Liver (tissue), 9 donors: ENCODE results near the gene LCE1D. TPM values are rescaled to one million over a fixed set of nuclear protein-coding genes. Genes with fewer than 3 reads are reported as not detected.

Experiments
- DNase-seq: peaks from one replicate; pipeline ENCODE4 v3.0.0-alpha.2; 2017; ENCODE audit warnings: low spot score
- H3K27ac ChIP-seq, 2 donors: one replicate each; pipeline ENCODE4 v1.7.0; 2013; ENCODE audit warnings: inconsistent platforms in 2 of 2, low read length in 2 of 2, control low read depth in 1 of 2, low read depth in 1 of 2, mild to moderate bottlenecking in 1 of 2
- H3K27me3 ChIP-seq, 4 donors: one replicate each; pipeline versions ENCODE4 v1.6.1 to v1.7.0; 2013; ENCODE audit warnings: low read length in 3 of 4, inconsistent platforms in 1 of 4, mild to moderate bottlenecking in 1 of 4, moderate library complexity in 1 of 4; ENCODE audit not compliant: control insufficient read depth in 4 of 4, insufficient read depth in 4 of 4
- H3K36me3 ChIP-seq, 4 donors: one replicate each; pipeline versions ENCODE4 v1.6.1 to v1.7.0; 2013; ENCODE audit warnings: low read length in 3 of 4, mild to moderate bottlenecking in 3 of 4, low read depth in 1 of 4, moderate library complexity in 1 of 4; ENCODE audit not compliant: control insufficient read depth in 4 of 4, insufficient read depth in 3 of 4
- H3K4me1 ChIP-seq, 4 donors: one replicate each; pipeline versions ENCODE4 v1.6.1 to v1.7.0; 2013; ENCODE audit warnings: low read length in 3 of 4, mild to moderate bottlenecking in 3 of 4, moderate library complexity in 1 of 4; ENCODE audit not compliant: control insufficient read depth in 4 of 4, insufficient read depth in 4 of 4
- H3K4me3 ChIP-seq, 3 donors: one replicate each; pipeline versions ENCODE4 v1.6.1 to v1.7.0; 2013; ENCODE audit warnings: low read length in 3 of 3, control low read depth in 1 of 3, low read depth in 1 of 3, mild to moderate bottlenecking in 1 of 3
- H3K9ac ChIP-seq, 2 donors: one replicate each; pipeline ENCODE4 v1.7.0; 2013; ENCODE audit warnings: low read length in 2 of 2, mild to moderate bottlenecking in 2 of 2, moderate library complexity in 2 of 2, control low read depth in 1 of 2, low read depth in 1 of 2
- H3K9me3 ChIP-seq, 4 donors: one replicate each; pipeline versions ENCODE4 v1.6.1 to v1.7.0; 2013; ENCODE audit warnings: low read length in 3 of 4; ENCODE audit not compliant: control insufficient read depth in 4 of 4
- EGR1 ChIP-seq, 2 donors: IDR thresholded peaks; 2 replicates each; pipeline ENCODE4 v1.6.1; 2016 to 2018; ENCODE audit warnings: antibody characterized with exemption in 2 of 2, low read depth in 2 of 2
- FOXA1 ChIP-seq: IDR thresholded peaks from 2 replicates; pipeline ENCODE4 v1.6.1; 2016; ENCODE audit warnings: antibody characterized with exemption
- FOXA2 ChIP-seq: IDR thresholded peaks from 2 replicates; pipeline ENCODE4 v1.6.1; 2016; ENCODE audit warnings: antibody characterized with exemption
- GABPA ChIP-seq, 2 donors: IDR thresholded peaks in 1 of 2; conservative IDR thresholded peaks in 1 of 2; 2 replicates each; pipeline ENCODE4 v1.6.1; 2016; ENCODE audit warnings: antibody characterized with exemption in 2 of 2, mild to moderate bottlenecking in 1 of 2, moderate library complexity in 1 of 2
- HNF4A ChIP-seq, 2 donors: conservative IDR thresholded peaks; 2 replicates each; pipeline ENCODE4 v1.6.1; 2016; ENCODE audit warnings: antibody characterized with exemption in 2 of 2, mild to moderate bottlenecking in 2 of 2
- HNF4G ChIP-seq: IDR thresholded peaks from 2 replicates; pipeline ENCODE4 v1.6.1; 2016; ENCODE audit warnings: antibody characterized with exemption
- JUND ChIP-seq, 2 donors: IDR thresholded peaks; 2 replicates each; pipeline ENCODE4 v1.6.1; 2016; ENCODE audit warnings: antibody characterized with exemption in 2 of 2
- NR2F2 ChIP-seq: IDR thresholded peaks from 2 replicates; pipeline ENCODE4 v1.6.1; 2016; ENCODE audit warnings: antibody characterized with exemption
- RAD21 ChIP-seq, 2 donors: IDR thresholded peaks; 2 replicates each; pipeline ENCODE4 v1.6.1; 2016; ENCODE audit warnings: antibody characterized with exemption in 2 of 2, mild to moderate bottlenecking in 2 of 2
- RXRA ChIP-seq, 2 donors: IDR thresholded peaks; 2 replicates each; pipeline ENCODE4 v1.6.1; 2017 to 2018; ENCODE audit warnings: antibody characterized with exemption in 2 of 2, mild to moderate bottlenecking in 1 of 2
- SP1 ChIP-seq: IDR thresholded peaks from 2 replicates; pipeline ENCODE4 v1.6.1; 2018; ENCODE audit warnings: antibody characterized with exemption, mild to moderate bottlenecking
- TAF1 ChIP-seq: conservative IDR thresholded peaks from 2 replicates; pipeline ENCODE4 v1.6.1; 2016; ENCODE audit warnings: antibody characterized with exemption, mild to moderate bottlenecking
- YY1 ChIP-seq: IDR thresholded peaks from 2 replicates; pipeline ENCODE4 v1.6.1; 2016; ENCODE audit warnings: antibody characterized with exemption, mild to moderate bottlenecking
- WGBS: extraction: QIAGEN DNeasy Blood & Tissue Kit; methylation state at CpG from one replicate; pipeline ENCODE4 v1.1.7; 2013; 5-methylcytosine and 5-hydroxymethylcytosine counted together
- polyA plus RNA-seq, 2 donors: library from polyadenylated mRNA; stranded (reverse) in 1 of 2; unstranded in 1 of 2; fragments of 200-250 nt in 1 of 2; fragments of >200 nt in 1 of 2; fragmentation: Nextera tagmentation in 1 of 2; extraction: Ambion mirVana in 1 of 2; gene quantifications; one replicate each; pipeline versions ENCODE4 v1.2.1 to v1.2.3, GENCODE V29; 2013 to 2015
- total RNA-seq, 2 donors: library from RNA; depleted of rRNA; stranded (reverse); fragments of >200 nt; gene quantifications; one replicate each; pipeline ENCODE4 v1.2.3, GENCODE V29; 2014
- TF ChIP-seq, protein P1 (sequence below): IDR thresholded peaks from 2 replicates; pipeline ENCODE4 v1.6.1; 2016; ENCODE audit warnings: antibody characterized with exemption
- TF ChIP-seq, protein P2 (sequence below): IDR thresholded peaks from 2 replicates; pipeline ENCODE4 v1.6.1; 2016; ENCODE audit warnings: antibody characterized with exemption
- TF ChIP-seq, protein P3 (sequence below): IDR thresholded peaks from 2 replicates; pipeline ENCODE4 v1.6.1; 2016; ENCODE audit warnings: antibody characterized with exemption, mild to moderate bottlenecking
- TF ChIP-seq, protein P4 (sequence below): fragments of 150-350 bp; IDR thresholded peaks from 2 replicates; pipeline ENCODE4 v1.5.1; 2017; ENCODE audit warnings: improper control_type of control experiment, low read depth, low read length; ENCODE audit not compliant: missing input control
- TF ChIP-seq, protein P5 (sequence below): IDR thresholded peaks from 2 replicates; pipeline ENCODE4 v1.6.1; 2016; ENCODE audit warnings: antibody characterized with exemption
- donor health status: healthy.
- donor health status: healthy.
- donor health status: healthy.
- donor health status: healthy.
- donor health status: healthy.

LCE1D gene
- total and polyA plus RNA-seq, 4 donors: not detected

DNA sequence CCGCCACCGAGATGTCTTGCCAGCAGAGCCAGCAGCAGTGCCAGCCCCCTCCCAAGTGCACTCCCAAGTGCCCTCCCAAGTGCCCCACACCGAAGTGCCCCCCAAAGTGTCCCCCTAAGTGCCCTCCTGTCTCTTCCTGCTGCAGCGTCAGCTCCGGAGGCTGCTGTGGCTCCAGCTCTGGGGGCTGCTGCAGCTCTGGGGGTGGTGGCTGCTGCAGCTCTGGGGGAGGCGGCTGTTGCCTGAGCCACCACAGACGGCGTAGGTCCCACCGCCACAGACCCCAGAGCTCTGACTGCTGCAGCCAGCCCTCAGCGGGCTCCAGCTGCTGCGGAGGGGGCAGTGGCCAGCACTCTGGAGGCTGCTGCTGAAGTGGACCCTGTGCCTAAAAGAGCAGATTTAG lies 20.2 kb upstream of the LCE1D start:
- WGBS: 84% methylated on average over 11 of the region's 11 CpGs
- Histone ChIP-seq H3K9ac (no peak overlapping the region), H3K9me3 (no peaks in the 10 kb centered on the region)

More for the DNA sequence above, 20.2 kb upstream of the LCE1D start:
- H3K36me3 ChIP-seq: no peaks in the 10 kb centered on the region
- no peak overlapping the region for H3K4me3 ChIP-seq
- H3K27me3 ChIP-seq: peaks cover 0 to 10% (median 1%) of the 10 kb centered on the region in 4 donors
- no peak overlapping the region for H3K27ac ChIP-seq
- TF ChIP-seq, protein P1, sequence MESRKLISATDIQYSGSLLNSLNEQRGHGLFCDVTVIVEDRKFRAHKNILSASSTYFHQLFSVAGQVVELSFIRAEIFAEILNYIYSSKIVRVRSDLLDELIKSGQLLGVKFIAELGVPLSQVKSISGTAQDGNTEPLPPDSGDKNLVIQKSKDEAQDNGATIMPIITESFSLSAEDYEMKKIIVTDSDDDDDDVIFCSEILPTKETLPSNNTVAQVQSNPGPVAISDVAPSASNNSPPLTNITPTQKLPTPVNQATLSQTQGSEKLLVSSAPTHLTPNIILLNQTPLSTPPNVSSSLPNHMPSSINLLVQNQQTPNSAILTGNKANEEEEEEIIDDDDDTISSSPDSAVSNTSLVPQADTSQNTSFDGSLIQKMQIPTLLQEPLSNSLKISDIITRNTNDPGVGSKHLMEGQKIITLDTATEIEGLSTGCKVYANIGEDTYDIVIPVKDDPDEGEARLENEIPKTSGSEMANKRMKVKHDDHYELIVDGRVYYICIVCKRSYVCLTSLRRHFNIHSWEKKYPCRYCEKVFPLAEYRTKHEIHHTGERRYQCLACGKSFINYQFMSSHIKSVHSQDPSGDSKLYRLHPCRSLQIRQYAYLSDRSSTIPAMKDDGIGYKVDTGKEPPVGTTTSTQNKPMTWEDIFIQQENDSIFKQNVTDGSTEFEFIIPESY: no peak
- TF ChIP-seq SP1: no peak
- TF ChIP-seq NR2F2: no peak
- TF ChIP-seq HNF4G: no peak
- TF ChIP-seq GABPA (IDR thresholded peaks at IDR 0.05 in 1 of 2, conservative IDR thresholded peaks at IDR 0.05 in 1 of 2): no peak
- TF ChIP-seq, protein P2, sequence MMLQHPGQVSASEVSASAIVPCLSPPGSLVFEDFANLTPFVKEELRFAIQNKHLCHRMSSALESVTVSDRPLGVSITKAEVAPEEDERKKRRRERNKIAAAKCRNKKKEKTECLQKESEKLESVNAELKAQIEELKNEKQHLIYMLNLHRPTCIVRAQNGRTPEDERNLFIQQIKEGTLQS: no peak
- no peak for TF ChIP-seq RXRA (IDR thresholded peaks at IDR 0.05)
- no peak for TF ChIP-seq FOXA1
- no peak for TF ChIP-seq FOXA2
- TF ChIP-seq, protein P3, sequence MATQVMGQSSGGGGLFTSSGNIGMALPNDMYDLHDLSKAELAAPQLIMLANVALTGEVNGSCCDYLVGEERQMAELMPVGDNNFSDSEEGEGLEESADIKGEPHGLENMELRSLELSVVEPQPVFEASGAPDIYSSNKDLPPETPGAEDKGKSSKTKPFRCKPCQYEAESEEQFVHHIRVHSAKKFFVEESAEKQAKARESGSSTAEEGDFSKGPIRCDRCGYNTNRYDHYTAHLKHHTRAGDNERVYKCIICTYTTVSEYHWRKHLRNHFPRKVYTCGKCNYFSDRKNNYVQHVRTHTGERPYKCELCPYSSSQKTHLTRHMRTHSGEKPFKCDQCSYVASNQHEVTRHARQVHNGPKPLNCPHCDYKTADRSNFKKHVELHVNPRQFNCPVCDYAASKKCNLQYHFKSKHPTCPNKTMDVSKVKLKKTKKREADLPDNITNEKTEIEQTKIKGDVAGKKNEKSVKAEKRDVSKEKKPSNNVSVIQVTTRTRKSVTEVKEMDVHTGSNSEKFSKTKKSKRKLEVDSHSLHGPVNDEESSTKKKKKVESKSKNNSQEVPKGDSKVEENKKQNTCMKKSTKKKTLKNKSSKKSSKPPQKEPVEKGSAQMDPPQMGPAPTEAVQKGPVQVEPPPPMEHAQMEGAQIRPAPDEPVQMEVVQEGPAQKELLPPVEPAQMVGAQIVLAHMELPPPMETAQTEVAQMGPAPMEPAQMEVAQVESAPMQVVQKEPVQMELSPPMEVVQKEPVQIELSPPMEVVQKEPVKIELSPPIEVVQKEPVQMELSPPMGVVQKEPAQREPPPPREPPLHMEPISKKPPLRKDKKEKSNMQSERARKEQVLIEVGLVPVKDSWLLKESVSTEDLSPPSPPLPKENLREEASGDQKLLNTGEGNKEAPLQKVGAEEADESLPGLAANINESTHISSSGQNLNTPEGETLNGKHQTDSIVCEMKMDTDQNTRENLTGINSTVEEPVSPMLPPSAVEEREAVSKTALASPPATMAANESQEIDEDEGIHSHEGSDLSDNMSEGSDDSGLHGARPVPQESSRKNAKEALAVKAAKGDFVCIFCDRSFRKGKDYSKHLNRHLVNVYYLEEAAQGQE: no peak
- TF ChIP-seq, protein P4, sequence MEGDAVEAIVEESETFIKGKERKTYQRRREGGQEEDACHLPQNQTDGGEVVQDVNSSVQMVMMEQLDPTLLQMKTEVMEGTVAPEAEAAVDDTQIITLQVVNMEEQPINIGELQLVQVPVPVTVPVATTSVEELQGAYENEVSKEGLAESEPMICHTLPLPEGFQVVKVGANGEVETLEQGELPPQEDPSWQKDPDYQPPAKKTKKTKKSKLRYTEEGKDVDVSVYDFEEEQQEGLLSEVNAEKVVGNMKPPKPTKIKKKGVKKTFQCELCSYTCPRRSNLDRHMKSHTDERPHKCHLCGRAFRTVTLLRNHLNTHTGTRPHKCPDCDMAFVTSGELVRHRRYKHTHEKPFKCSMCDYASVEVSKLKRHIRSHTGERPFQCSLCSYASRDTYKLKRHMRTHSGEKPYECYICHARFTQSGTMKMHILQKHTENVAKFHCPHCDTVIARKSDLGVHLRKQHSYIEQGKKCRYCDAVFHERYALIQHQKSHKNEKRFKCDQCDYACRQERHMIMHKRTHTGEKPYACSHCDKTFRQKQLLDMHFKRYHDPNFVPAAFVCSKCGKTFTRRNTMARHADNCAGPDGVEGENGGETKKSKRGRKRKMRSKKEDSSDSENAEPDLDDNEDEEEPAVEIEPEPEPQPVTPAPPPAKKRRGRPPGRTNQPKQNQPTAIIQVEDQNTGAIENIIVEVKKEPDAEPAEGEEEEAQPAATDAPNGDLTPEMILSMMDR: no peak
- no peak for TF ChIP-seq HNF4A (conservative IDR thresholded peaks at IDR 0.05)
- TF ChIP-seq JUND (IDR thresholded peaks at IDR 0.05): no peak
- no peak for TF ChIP-seq TAF1
- no peak for TF ChIP-seq RAD21 (IDR thresholded peaks at IDR 0.05)
- TF ChIP-seq, protein P5, sequence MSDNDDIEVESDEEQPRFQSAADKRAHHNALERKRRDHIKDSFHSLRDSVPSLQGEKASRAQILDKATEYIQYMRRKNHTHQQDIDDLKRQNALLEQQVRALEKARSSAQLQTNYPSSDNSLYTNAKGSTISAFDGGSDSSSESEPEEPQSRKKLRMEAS: no peak
- no peak for TF ChIP-seq EGR1 (IDR thresholded peaks at IDR 0.05; ENCODE audit: low read depth in 2 of 2)
- no peak for TF ChIP-seq YY1
- no peak for DNase-seq
- no peaks in the 10 kb centered on the region for H3K4me1 ChIP-seq
